Measurements from ENCODE around the gene MIEF2. TPM values are rescaled to one million over a fixed set of nuclear protein-coding genes. Genes with fewer than 3 reads are reported as not detected.

MIEF2 gene
- total RNA-seq, 4 donors from 2014 or later, result 7.4 to 48.0 (median 21.0) TPM

DNA sequence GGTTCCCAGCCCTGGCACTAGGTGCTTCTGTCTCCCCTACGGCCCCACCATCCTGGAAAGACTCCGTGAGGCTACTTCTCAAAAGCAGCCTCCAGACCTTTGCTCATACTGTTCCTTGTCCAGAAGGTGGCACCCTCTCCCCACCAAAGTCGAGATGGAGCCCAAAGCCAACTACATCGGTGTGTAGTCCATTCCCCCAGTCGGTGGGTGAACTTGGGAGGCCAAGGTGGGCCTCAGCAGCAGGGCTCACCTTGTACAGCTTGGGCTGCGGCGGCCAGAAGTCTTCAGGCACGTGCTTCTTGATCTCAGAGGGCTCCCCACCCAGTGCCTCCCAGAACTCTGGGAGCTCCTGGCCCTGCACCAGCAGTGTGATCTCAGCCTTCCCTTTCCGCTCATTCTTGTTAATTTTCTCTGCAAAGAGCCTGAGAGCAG, 12.1 kb upstream of the MIEF2 start:
- WGBS, 2 donors (ENCODE audit: low coverage in 1 of 2), result 32% methylated on average over 9 of the region's 9 CpGs; no CpG with 5 or more reads in 1 of the 2 donors
- Histone ChIP-seq H3K36me3 (peaks cover 0 to 44% (median 21%) of the 10 kb centered on the region in 4 donors), H3K9me3 (no peaks in the 10 kb centered on the region), H3K27me3 (no peaks in the 10 kb centered on the region), H3K4me1 (peaks cover 0 to 19% (median 4%) of the 10 kb centered on the region in 4 donors), H3K4me3 (no peak overlapping the region), H3K27ac (peak overlapping the region in 2 of 4 donors; percentile 30 to 59)
- TF ChIP-seq POLR2AphosphoS5 (IDR thresholded peaks at IDR 0.05) (peak in 1 of 3 donors; percentile 4), POLR2A (IDR thresholded peaks at IDR 0.05) (no peak), EP300 (IDR thresholded peaks at IDR 0.05; ENCODE audit: low read depth) (no peak)
- TF ChIP-seq, protein P1, sequence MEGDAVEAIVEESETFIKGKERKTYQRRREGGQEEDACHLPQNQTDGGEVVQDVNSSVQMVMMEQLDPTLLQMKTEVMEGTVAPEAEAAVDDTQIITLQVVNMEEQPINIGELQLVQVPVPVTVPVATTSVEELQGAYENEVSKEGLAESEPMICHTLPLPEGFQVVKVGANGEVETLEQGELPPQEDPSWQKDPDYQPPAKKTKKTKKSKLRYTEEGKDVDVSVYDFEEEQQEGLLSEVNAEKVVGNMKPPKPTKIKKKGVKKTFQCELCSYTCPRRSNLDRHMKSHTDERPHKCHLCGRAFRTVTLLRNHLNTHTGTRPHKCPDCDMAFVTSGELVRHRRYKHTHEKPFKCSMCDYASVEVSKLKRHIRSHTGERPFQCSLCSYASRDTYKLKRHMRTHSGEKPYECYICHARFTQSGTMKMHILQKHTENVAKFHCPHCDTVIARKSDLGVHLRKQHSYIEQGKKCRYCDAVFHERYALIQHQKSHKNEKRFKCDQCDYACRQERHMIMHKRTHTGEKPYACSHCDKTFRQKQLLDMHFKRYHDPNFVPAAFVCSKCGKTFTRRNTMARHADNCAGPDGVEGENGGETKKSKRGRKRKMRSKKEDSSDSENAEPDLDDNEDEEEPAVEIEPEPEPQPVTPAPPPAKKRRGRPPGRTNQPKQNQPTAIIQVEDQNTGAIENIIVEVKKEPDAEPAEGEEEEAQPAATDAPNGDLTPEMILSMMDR (IDR thresholded peaks at IDR 0.05), result peak; percentile 52 to 71 (median 60)
- in situ Hi-C loops (cut with MboI; ENCODE audit: low pct_ligation_motif_present in 1 of 4, low pct_unique_long_range_greater_than_20kb in 1 of 4, low sequenced_read_pairs in 3 of 4) (no loop called here), intact Hi-C loops (cut with DNase I; ENCODE audit: low total_unique reads) (no loop called here)
- DNase-seq, result peak; percentile 67

- WGBS, 2 donors (ENCODE audit: low coverage in 1 of 2), result 86% methylated on average over 7 of the region's 7 CpGs; no CpG with 5 or more reads in 1 of the 2 donors
- in situ Hi-C loops (cut with MboI; ENCODE audit: low pct_ligation_motif_present in 1 of 4, low pct_unique_long_range_greater_than_20kb in 1 of 4, low sequenced_read_pairs in 3 of 4) (no loop called here), intact Hi-C loops (cut with DNase I; ENCODE audit: low total_unique reads) (no loop called here)
- Histone ChIP-seq H3K27ac (peak overlapping the region in 1 of 4 donors; percentile 59), H3K4me1 (peaks cover 0 to 19% (median 4%) of the 10 kb centered on the region in 4 donors), H3K36me3 (peaks cover 0 to 49% (median 24%) of the 10 kb centered on the region in 4 donors), H3K4me3 (no peak overlapping the region), H3K27me3 (no peaks in the 10 kb centered on the region), H3K9me3 (no peaks in the 10 kb centered on the region)
- DNase-seq, result no peak
- TF ChIP-seq POLR2A (IDR thresholded peaks at IDR 0.05) (no peak), POLR2AphosphoS5 (IDR thresholded peaks at IDR 0.05) (no peak), EP300 (IDR thresholded peaks at IDR 0.05; ENCODE audit: low read depth) (no peak)
- TF ChIP-seq, protein P1 (IDR thresholded peaks at IDR 0.05), result no peak
Observed at GRCh38 chr17:18248811-18249210, 11.7 kb upstream of the MIEF2 start.

DNA sequence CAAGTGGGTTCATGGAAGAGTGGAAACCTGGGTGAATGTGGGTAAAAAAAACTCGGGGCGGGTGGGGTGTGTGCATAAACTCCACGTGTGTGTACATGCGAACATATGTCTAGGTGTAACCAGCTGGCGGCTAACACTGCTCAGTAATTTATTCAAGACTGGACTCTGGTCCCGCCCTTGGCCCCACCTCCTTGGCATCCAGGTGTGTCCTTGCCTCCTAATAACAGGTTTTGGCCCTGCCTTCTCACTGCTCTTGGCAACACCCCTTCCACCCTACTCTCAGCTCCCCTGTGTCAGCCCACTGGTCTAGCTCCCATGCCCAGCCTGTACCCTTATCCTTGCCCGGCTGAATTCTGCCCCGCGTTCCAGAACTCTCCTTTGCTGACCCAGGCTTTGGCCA, 10.2 kb upstream of the MIEF2 start:
- Histone ChIP-seq H3K36me3 (peaks cover 0 to 53% (median 28%) of the 10 kb centered on the region in 4 donors), H3K9me3 (no peaks in the 10 kb centered on the region), H3K4me3 (no peak overlapping the region), H3K27ac (no peak overlapping the region), H3K27me3 (no peaks in the 10 kb centered on the region), H3K4me1 (peaks cover 0 to 19% (median 4%) of the 10 kb centered on the region in 4 donors)
- in situ Hi-C loops (cut with MboI; ENCODE audit: low pct_ligation_motif_present in 1 of 4, low pct_unique_long_range_greater_than_20kb in 1 of 4, low sequenced_read_pairs in 3 of 4) (no loop called here), intact Hi-C loops (cut with DNase I; ENCODE audit: low total_unique reads) (no loop called here)
- peak; percentile 79 for DNase-seq
- TF ChIP-seq, protein P1 (IDR thresholded peaks at IDR 0.05), result no peak
- no peak for TF ChIP-seq POLR2A (IDR thresholded peaks at IDR 0.05)
- no peak for TF ChIP-seq EP300 (IDR thresholded peaks at IDR 0.05; ENCODE audit: low read depth)
- TF ChIP-seq POLR2AphosphoS5 (IDR thresholded peaks at IDR 0.05), result no peak
- 64 to 68% methylated on average over 5 to 9 of the region's 9 CpGs for WGBS, 2 donors (ENCODE audit: low coverage in 1 of 2)

DNA sequence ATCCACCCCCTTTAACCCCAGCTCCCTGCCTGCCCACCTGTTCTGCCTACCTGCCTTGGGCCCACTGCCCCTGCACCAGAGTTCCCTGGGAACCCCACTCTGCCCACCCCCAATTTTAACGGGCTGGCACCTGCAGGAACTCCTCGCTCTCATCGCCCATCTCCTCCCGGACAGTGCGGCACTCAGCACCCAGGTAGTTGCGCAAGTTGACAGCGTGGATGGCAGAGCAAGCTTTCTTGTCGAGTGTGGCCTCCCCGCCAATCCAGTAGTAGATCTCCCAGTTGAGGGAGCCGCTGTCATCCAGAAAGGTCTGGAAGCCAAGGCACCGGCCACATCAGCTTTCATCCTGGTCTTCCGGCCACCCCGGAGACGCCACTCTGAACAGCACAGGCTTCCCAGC, 9.8 kb upstream of the MIEF2 start:
- no peak overlapping the region for H3K4me3 ChIP-seq
- WGBS, 2 donors (ENCODE audit: low coverage in 1 of 2), result 94% methylated on average over 14 of the region's 14 CpGs; no CpG with 5 or more reads in 1 of the 2 donors
- DNase-seq, result no peak
- H3K4me1 ChIP-seq, result peaks cover 0 to 19% (median 4%) of the 10 kb centered on the region in 4 donors
- no peak overlapping the region for H3K27ac ChIP-seq
- H3K9me3 ChIP-seq, result no peaks in the 10 kb centered on the region
- H3K36me3 ChIP-seq, result peaks cover 0 to 50% (median 26%) of the 10 kb centered on the region in 4 donors
- intact Hi-C loops (cut with DNase I; ENCODE audit: low total_unique reads) (no loop called here), in situ Hi-C loops (cut with MboI; ENCODE audit: low pct_ligation_motif_present in 1 of 4, low pct_unique_long_range_greater_than_20kb in 1 of 4, low sequenced_read_pairs in 3 of 4) (no loop called here)
- TF ChIP-seq POLR2A (IDR thresholded peaks at IDR 0.05), result no peak
- TF ChIP-seq EP300 (IDR thresholded peaks at IDR 0.05; ENCODE audit: low read depth), result no peak
- TF ChIP-seq, protein P1 (IDR thresholded peaks at IDR 0.05), result no peak
- no peak for TF ChIP-seq POLR2AphosphoS5 (IDR thresholded peaks at IDR 0.05)
- no peaks in the 10 kb centered on the region for H3K27me3 ChIP-seq

Data from transverse colon (tissue), 4 donors.